CD8-positive, alpha-beta memory T cell (primary cell): ENCODE results near the gene SMG9. TPM values are rescaled to one million over a fixed set of nuclear protein-coding genes. Genes with fewer than 3 reads are reported as not detected.

Experiments
- CTCF ChIA-PET: fragments of 350-600 bp; sonication (Branson Sonifier 250); formaldehyde crosslinking; loops from one replicate; lab custom pipeline; 2021; ENCODE audit warnings: antibody characterized with exemption; lab: Charles Lee
- POLR2A ChIA-PET: fragments of 350-600 bp; sonication (Branson Sonifier 250); formaldehyde crosslinking; loops from one replicate; lab custom pipeline; 2021; ENCODE audit warnings: antibody characterized with exemption; lab: Charles Lee
- DNase-seq, 5 donors: peaks; one replicate each; pipeline versions ENCODE4 v3.0.0 to v3.0.0-alpha.2; 2020 to 2022; ENCODE audit warnings: mixed read lengths in 1 of 5
- H3K27ac ChIP-seq: one replicate; pipeline ENCODE4 v1.7.0; 2013; ENCODE audit warnings: low read depth, mild to moderate bottlenecking, low read length, moderate library complexity
- H3K27me3 ChIP-seq: 2 replicates; pipeline ENCODE4 v1.7.0; 2013; ENCODE audit warnings: low read length, mild to moderate bottlenecking; ENCODE audit not compliant: insufficient read depth, poor library complexity, severe bottlenecking
- H3K36me3 ChIP-seq: 2 replicates; pipeline ENCODE4 v1.7.0; 2013; ENCODE audit warnings: mild to moderate bottlenecking, low read length, moderate library complexity; ENCODE audit not compliant: insufficient read depth
- H3K4me1 ChIP-seq: 2 replicates; pipeline ENCODE4 v1.7.0; 2013; ENCODE audit warnings: mild to moderate bottlenecking, low read length, moderate library complexity; ENCODE audit not compliant: insufficient read depth
- H3K4me3 ChIP-seq: 2 replicates; pipeline ENCODE4 v1.7.0; 2013; ENCODE audit warnings: mild to moderate bottlenecking, low read length
- H3K9me3 ChIP-seq: 2 replicates; pipeline ENCODE4 v1.7.0; 2013; ENCODE audit warnings: mild to moderate bottlenecking, low read length
- H3K27ac Mint-ChIP-seq, 8 donors: one replicate each; pipeline ENCODE4 v1.8.0; 2020 to 2021; ENCODE audit warnings: mixed read lengths in 8 of 8, mild to moderate bottlenecking in 6 of 8, inconsistent platforms in 3 of 8, moderate library complexity in 3 of 8
- H3K27me3 Mint-ChIP-seq, 2 donors: one replicate each; pipeline ENCODE4 v1.8.0; 2020 to 2021; ENCODE audit warnings: mixed read lengths in 2 of 2, mild to moderate bottlenecking in 1 of 2, moderate library complexity in 1 of 2
- H3K36me3 Mint-ChIP-seq, 3 donors: one replicate each; pipeline ENCODE4 v1.8.0; 2020 to 2021; ENCODE audit warnings: mixed read lengths in 3 of 3, inconsistent platforms in 1 of 3, mild to moderate bottlenecking in 1 of 3
- H3K4me1 Mint-ChIP-seq, 3 donors: one replicate each; pipeline ENCODE4 v1.8.0; 2020 to 2021; ENCODE audit warnings: mixed read lengths in 3 of 3, inconsistent platforms in 1 of 3, mild to moderate bottlenecking in 1 of 3
- H3K4me3 Mint-ChIP-seq, 7 donors: one replicate each; pipeline ENCODE4 v1.8.0; 2020 to 2021; ENCODE audit warnings: mixed read lengths in 7 of 7, mild to moderate bottlenecking in 6 of 7, moderate library complexity in 4 of 7, inconsistent platforms in 2 of 7
- H3K9me3 Mint-ChIP-seq, 5 donors: one replicate each; pipeline ENCODE4 v1.8.0; 2020 to 2022; ENCODE audit warnings: mixed read lengths in 5 of 5, mild to moderate bottlenecking in 3 of 5, moderate library complexity in 2 of 5, inconsistent platforms in 1 of 5
- polyA plus RNA-seq: library from polyadenylated mRNA; unstranded; fragments of 300-500 nt; fragmentation: Illumina TruSeq; gene quantifications from one replicate; pipeline ENCODE4 v1.2.3, GENCODE V29; 2021
- total RNA-seq, 2 experiments: library from RNA; stranded (reverse); gene quantifications; one replicate each; pipeline ENCODE4 v1.2.3, GENCODE V29; 2021

The SMG9 gene
- total and polyA plus RNA-seq, 3 experiments from 2014 or later: 11.0 to 91.3 (median 85.8) TPM

- Histone ChIP-seq H3K4me1 (peaks cover 46% of the 10 kb centered on the region), H3K36me3 (no peaks in the 10 kb centered on the region), H3K4me3 (peak overlapping the region; percentile 9), H3K27me3 (no peaks in the 10 kb centered on the region), H3K27ac (peak overlapping the region; percentile 54), H3K9me3 (no peaks in the 10 kb centered on the region)
- no peaks in the 10 kb centered on the region for H3K9me3 Mint-ChIP-seq
- H3K4me1 Mint-ChIP-seq: peaks cover 48 to 60% (median 57%) of the 10 kb centered on the region in 3 donors
- peaks cover under 1 to 4% of the 10 kb centered on the region in 2 donors for H3K27me3 Mint-ChIP-seq
- CTCF ChIA-PET: interaction anchor here (2.1 kb wide), 1 partner anchor 18 kb away, joined by 10 read pairs; no protein-coding TSS in a partner anchor
- peak overlapping the region; percentile 43 to 95 (median 78) for H3K27ac Mint-ChIP-seq
- H3K36me3 Mint-ChIP-seq: no peaks in the 10 kb centered on the region
- POLR2A ChIA-PET: no interaction called here
- H3K4me3 Mint-ChIP-seq: peak overlapping the region in 5 of 7 donors; percentile 23 to 93 (median 67)
- no peak for DNase-seq
These were observed 28.9 kb upstream of the SMG9 start for GRCh38 chr19:43783636-43784035.

DNA sequence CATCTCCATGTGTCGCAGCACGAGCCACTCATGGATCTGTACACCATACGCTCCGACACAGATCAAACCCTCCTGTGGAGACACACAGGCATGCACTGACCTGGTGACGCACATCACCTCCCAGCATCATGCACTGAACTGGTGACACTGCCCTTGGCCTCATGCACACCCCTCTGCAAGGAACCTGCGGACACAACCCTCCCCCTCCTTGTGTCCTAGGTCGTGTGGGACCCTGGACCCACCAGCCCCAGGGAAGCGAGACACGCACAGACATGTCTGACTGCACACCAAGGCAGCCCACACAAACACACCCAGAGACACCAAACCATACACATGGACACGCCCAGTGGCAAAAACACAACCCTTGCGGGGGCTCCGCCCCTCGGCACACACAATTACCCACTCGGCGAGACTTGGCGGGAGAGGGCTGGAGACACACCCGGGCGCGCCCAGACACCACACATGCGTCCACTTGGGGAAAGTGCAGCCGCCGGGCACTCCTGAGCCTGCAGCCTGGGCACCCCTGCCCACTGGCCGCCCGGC, 28.0 kb upstream of the SMG9 start:
- no peak overlapping the region for H3K27ac ChIP-seq
- H3K27ac Mint-ChIP-seq: peak overlapping the region in 7 of 8 donors; percentile 19 to 94 (median 72)
- CTCF ChIA-PET: interaction anchor here (1.0 to 3.2 kb wide), 3 partner anchors 18 to 114 kb away, joined by 3 to 12 read pairs (median 5); no protein-coding TSS in a partner anchor
- DNase-seq: peak in 3 of 5 donors; percentile 31 to 57 (median 42)
- H3K27me3 Mint-ChIP-seq: peaks cover 0 to 3% of the 10 kb centered on the region in 2 donors
- H3K9me3 Mint-ChIP-seq: no peaks in the 10 kb centered on the region
- H3K4me3 Mint-ChIP-seq: peak overlapping the region; percentile 23 to 93 (median 79)
- peaks cover 53% of the 10 kb centered on the region for H3K4me1 ChIP-seq
- no peaks in the 10 kb centered on the region for H3K27me3 ChIP-seq
- H3K4me3 ChIP-seq: no peak overlapping the region
- H3K4me1 Mint-ChIP-seq: peaks cover 57 to 69% (median 66%) of the 10 kb centered on the region in 3 donors
- H3K9me3 ChIP-seq: no peaks in the 10 kb centered on the region
- no peaks in the 10 kb centered on the region for H3K36me3 Mint-ChIP-seq
- POLR2A ChIA-PET: no interaction called here
- H3K36me3 ChIP-seq: no peaks in the 10 kb centered on the region

GRCh38 chr19:43782311-43782660, 27.5 kb upstream of the SMG9 start:
- no peaks in the 10 kb centered on the region for H3K27me3 ChIP-seq
- Mint-ChIP-seq H3K4me1 (peaks cover 62 to 73% (median 70%) of the 10 kb centered on the region in 3 donors), H3K9me3 (no peaks in the 10 kb centered on the region), H3K27me3 (peaks cover 0 to 3% of the 10 kb centered on the region in 2 donors), H3K4me3 (peak overlapping the region; percentile 23 to 93 (median 79)), H3K27ac (peak overlapping the region in 7 of 8 donors; percentile 13 to 94 (median 72)), H3K36me3 (no peaks in the 10 kb centered on the region)
- no peak for DNase-seq
- no peaks in the 10 kb centered on the region for H3K36me3 ChIP-seq
- H3K9me3 ChIP-seq: no peaks in the 10 kb centered on the region
- no peak overlapping the region for H3K27ac ChIP-seq
- H3K4me1 ChIP-seq: peaks cover 58% of the 10 kb centered on the region
- no peak overlapping the region for H3K4me3 ChIP-seq
- CTCF ChIA-PET: interaction anchor here (1.0 to 3.2 kb wide), 3 partner anchors 17 to 113 kb away, joined by 3 to 12 read pairs (median 5); no protein-coding TSS in a partner anchor
- POLR2A ChIA-PET: no interaction called here

DNA sequence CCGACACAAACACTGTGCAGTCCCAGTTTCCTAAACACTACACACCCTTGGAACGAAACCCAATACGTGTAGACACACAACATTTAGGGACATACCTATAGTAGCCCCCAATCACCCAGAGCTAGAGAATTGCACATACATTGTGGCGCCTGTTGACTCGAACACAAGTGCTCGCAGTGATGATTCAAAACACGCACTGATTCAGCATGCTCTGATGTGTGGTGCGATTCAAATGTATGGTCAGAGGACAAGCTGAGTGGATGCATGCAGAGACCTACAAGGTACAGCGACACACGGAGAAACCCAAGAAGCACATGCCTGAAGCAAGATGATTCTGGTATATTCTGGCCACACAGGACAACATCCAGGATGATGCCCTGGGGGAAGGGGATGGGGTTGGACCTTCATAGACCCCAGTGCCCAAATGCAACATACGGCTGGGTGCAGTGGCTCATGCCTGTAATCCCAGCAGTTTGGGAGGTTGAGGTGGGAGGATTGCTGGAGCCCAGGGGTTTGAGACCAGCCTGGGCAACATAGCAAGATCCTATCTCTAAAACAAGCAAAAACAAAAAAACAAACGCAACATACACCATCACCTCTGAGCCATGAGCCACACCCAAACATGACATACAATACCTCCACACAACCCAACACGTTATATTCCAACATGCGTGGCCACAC, 27.0 kb upstream of the SMG9 start:
- H3K27me3 ChIP-seq: no peaks in the 10 kb centered on the region
- no peaks in the 10 kb centered on the region for H3K9me3 ChIP-seq
- no peak overlapping the region for H3K4me3 ChIP-seq
- POLR2A ChIA-PET: no interaction called here
- Mint-ChIP-seq H3K27me3 (peaks cover 0 to 3% of the 10 kb centered on the region in 2 donors), H3K36me3 (no peaks in the 10 kb centered on the region), H3K27ac (peak overlapping the region; percentile 72 to 98 (median 90)), H3K9me3 (no peaks in the 10 kb centered on the region), H3K4me3 (peak overlapping the region; percentile 71 to 93 (median 83)), H3K4me1 (peaks cover 65 to 78% (median 75%) of the 10 kb centered on the region in 3 donors)
- H3K4me1 ChIP-seq: peaks cover 63% of the 10 kb centered on the region
- no peaks in the 10 kb centered on the region for H3K36me3 ChIP-seq
- no peak for DNase-seq
- CTCF ChIA-PET: interaction anchor here (1.0 to 3.2 kb wide), 3 partner anchors 17 to 113 kb away, joined by 3 to 12 read pairs (median 5); no protein-coding TSS in a partner anchor
- H3K27ac ChIP-seq: peak overlapping the region; percentile 79

GRCh38 chr19:43780706-43781525, 26.2 kb upstream of the SMG9 start, which contains the start of gene KCNN4:
Gene KCNN4 (minus strand): TSS chr19:43780973. CDS start chr19:43780861, 112 bp downstream.
- no peaks in the 10 kb centered on the region for H3K27me3 ChIP-seq
- H3K36me3 Mint-ChIP-seq: no peaks in the 10 kb centered on the region
- ChIA-PET CTCF (interaction anchor here (3.2 to 4.6 kb wide), 2 partner anchors 15 to 35 kb away, joined by 12 to 23 read pairs; no protein-coding TSS in a partner anchor), POLR2A (interaction anchor here (1.6 kb wide), 1 partner anchor 26 kb away, joined by 5 read pairs; the partner anchor contains the start of gene SMG9)
- H3K9me3 Mint-ChIP-seq: no peaks in the 10 kb centered on the region
- peaks cover 0 to 3% of the 10 kb centered on the region in 2 donors for H3K27me3 Mint-ChIP-seq
- peak within 1 kb of the TSS; percentile 65 for H3K4me3 ChIP-seq
- peak within 1 kb of the TSS; percentile 72 to 98 (median 90) for H3K27ac Mint-ChIP-seq
- peak; percentile 14 to 78 (median 42) for DNase-seq
- peak within 1 kb of the TSS; percentile 56 to 93 (median 83) for H3K4me3 Mint-ChIP-seq
- no peaks in the 10 kb centered on the region for H3K36me3 ChIP-seq
- peaks cover 71% of the 10 kb centered on the region for H3K4me1 ChIP-seq
- peak within 1 kb of the TSS; percentile 79 for H3K27ac ChIP-seq
- H3K9me3 ChIP-seq: no peaks in the 10 kb centered on the region
- H3K4me1 Mint-ChIP-seq: peaks cover 68 to 87% (median 80%) of the 10 kb centered on the region in 3 donors

DNA sequence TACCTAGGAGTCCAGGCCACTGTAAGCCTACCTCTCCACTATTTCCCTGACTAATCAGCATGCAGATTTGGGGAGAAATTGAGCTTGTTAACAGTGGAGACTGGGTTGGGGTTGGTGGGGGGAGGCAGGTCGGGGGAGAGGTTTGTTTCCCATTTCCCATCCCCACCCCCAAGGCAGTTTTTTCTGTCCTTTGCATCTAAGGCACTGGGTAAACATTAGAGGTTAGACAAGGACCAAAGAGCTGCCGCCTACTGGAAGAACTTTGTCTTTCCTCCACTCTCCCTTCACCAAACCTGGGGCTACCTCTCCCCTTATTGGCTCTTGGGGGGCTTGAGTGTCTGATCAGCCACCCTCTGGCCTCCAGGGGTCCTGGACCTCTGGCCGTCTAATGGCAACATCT, 25.1 kb upstream of the SMG9 start:
- peak overlapping the region; percentile 79 for H3K27ac ChIP-seq
- peak overlapping the region; percentile 49 to 93 (median 76) for H3K4me3 Mint-ChIP-seq
- no peaks in the 10 kb centered on the region for H3K9me3 ChIP-seq
- CTCF ChIA-PET: interaction anchor here (3.2 to 4.6 kb wide), 2 partner anchors 14 to 34 kb away, joined by 12 to 23 read pairs; no protein-coding TSS in a partner anchor
- H3K36me3 Mint-ChIP-seq: no peaks in the 10 kb centered on the region
- H3K4me1 Mint-ChIP-seq: peaks cover 62 to 86% (median 73%) of the 10 kb centered on the region in 3 donors
- peaks cover 0 to 3% of the 10 kb centered on the region in 2 donors for H3K27me3 Mint-ChIP-seq
- H3K27ac Mint-ChIP-seq: peak overlapping the region; percentile 51 to 98 (median 78)
- POLR2A ChIA-PET: interaction anchor here (0.7 to 1.6 kb wide), 2 partner anchors 12 to 25 kb away, joined by 3 to 5 read pairs; partner anchors contain the start of gene SMG9
- H3K9me3 Mint-ChIP-seq: no peaks in the 10 kb centered on the region
- H3K36me3 ChIP-seq: no peaks in the 10 kb centered on the region
- H3K4me1 ChIP-seq: peaks cover 72% of the 10 kb centered on the region
- no peak for DNase-seq
- peak overlapping the region; percentile 65 for H3K4me3 ChIP-seq
- H3K27me3 ChIP-seq: no peaks in the 10 kb centered on the region

- Mint-ChIP-seq H3K4me3 (peak overlapping the region; percentile 49 to 93 (median 76)), H3K27ac (peak overlapping the region; percentile 51 to 98 (median 85)), H3K27me3 (peaks cover 0 to 3% of the 10 kb centered on the region in 2 donors), H3K36me3 (no peaks in the 10 kb centered on the region), H3K4me1 (peaks cover 59 to 80% (median 68%) of the 10 kb centered on the region in 3 donors), H3K9me3 (no peaks in the 10 kb centered on the region)
- Histone ChIP-seq H3K27me3 (no peaks in the 10 kb centered on the region), H3K9me3 (no peaks in the 10 kb centered on the region), H3K27ac (peak overlapping the region; percentile 79), H3K4me1 (peaks cover 67% of the 10 kb centered on the region), H3K4me3 (peak overlapping the region; percentile 65), H3K36me3 (no peaks in the 10 kb centered on the region)
- CTCF ChIA-PET: interaction anchor here (2.7 to 4.6 kb wide), 4 partner anchors 13 to 34 kb away, joined by 9 to 23 read pairs (median 12); no protein-coding TSS in a partner anchor
- DNase-seq: no peak
- POLR2A ChIA-PET: interaction anchor here (0.5 to 1.6 kb wide), 4 partner anchors 12 to 1286 kb away, joined by 3 to 7 read pairs (median 6); partner anchors contain the start of gene SMG9
These were observed 24.5 kb upstream of the SMG9 start for GRCh38 chr19:43779147-43779819.
